C1 segment of cervical spinal cord (tissue), 14 donors: Measurements from ENCODE around the gene PLCH1.
"Not testable (repeated sequence)": the region's sequence is repeated elsewhere in the genome, so short reads cannot be mapped to it uniquely, and the experiment has no call there.

Experiments used
- DNase-seq, 14 donors: peaks; one replicate each; lab custom pipeline; 2025; lab: John Stamatoyannopoulos, UW

PLCH1 gene

DNA sequence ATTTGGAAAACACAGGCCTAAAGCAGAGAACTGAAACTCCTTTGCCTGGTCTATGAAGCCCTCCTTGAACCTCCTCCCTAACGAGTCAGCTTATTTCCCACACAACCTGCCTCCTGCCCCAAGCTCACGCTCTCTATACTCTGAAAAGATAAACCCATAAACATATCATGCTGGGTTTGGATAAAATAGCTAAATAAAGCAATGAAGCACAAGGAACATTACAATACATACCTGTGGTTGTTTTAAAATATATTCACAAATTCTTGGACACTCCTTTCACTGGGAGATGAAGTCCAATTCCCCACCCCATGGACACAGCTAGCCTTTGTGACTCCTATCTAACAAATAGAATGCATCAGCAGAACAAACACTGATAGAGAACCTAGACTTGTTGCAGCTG, 98.2 kb downstream of the PLCH1 start:
- DNase-seq = no peak

DNA sequence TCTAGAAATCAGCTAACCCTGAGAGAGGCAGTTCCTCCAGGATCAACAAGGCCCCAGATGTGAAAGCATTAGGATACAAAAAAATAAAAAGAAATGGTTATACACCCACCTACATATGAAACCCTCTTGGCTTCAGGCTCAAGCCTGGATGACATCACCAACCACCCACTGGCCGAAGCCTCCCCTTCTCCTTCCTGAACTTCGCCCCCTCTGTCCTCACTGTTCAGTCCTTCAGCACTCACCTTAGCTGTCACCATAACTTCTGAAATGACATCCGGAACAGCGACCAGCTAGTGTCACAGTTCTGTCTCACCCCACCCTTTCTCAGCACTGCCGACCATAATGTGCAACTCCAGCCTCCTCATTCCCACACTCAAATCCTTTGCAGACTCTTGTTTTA, 98.7 kb downstream of the PLCH1 start:
- no peak for DNase-seq

DNA sequence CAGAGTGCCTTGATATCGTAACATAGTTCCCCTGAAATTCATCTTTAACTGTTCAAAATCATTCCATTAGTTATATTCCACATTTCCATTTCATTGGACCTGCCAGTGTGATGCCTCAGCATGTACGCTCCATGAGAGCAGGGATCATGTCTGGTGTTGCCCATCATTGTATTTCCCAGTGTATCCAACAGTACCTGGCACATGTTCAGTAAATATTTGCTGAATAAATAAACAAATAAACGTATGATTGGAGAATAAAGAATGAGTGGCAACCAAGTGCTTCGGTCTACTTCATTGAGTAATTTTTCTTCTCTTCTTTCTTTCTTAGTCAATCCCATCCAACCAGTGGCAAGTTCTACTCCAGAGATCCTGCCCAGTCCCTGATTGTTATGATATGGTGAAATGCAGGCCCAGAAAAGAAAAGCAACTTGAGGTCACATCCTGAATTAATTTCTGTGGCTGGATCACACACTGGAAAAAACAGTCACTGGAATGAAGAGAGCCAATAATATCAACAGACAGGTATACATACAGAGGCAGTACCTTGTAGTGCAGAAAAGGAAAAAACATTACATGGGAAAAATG, 101.2 kb downstream of the PLCH1 start:
- DNase-seq = no peak

DNA sequence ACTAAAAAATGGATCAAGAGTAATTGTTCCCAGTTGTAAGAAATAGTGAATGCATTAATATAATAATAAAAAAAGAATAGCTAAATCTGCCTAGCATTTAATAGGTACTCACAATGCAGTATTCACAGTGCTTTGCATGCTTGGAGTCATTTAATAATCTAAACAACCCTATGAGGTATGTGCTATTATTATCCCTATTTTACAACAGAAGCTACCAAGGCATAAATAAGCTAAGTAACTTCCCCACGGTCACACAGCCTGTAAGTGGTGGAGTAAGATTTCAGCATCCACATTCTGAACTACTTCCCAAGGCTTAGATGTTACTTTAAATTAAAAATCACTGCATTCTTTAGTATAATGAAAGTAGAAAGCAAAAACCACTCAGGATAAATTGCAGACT, 102.9 kb downstream of the PLCH1 start:
- no peak for DNase-seq

DNA sequence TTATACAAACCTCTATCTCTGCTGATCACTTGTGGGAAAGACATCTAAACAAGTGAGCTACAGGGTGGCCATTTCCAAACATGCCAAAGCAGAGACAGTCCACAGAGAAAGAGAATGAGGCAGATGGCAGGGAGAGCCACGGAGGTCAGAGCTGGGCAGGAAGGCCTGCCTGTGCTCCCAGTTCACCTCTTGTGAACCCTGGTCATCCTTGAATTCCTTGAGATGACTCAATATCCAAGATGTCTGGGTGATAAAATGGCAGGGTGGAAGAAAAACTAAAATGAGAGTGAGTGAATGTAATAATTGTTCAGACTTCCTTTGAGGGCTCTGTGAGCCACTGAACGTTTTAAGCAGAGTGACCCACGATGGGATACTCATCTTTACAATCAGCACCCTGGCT, 104.8 kb downstream of the PLCH1 start:
- DNase-seq = no peak

DNA sequence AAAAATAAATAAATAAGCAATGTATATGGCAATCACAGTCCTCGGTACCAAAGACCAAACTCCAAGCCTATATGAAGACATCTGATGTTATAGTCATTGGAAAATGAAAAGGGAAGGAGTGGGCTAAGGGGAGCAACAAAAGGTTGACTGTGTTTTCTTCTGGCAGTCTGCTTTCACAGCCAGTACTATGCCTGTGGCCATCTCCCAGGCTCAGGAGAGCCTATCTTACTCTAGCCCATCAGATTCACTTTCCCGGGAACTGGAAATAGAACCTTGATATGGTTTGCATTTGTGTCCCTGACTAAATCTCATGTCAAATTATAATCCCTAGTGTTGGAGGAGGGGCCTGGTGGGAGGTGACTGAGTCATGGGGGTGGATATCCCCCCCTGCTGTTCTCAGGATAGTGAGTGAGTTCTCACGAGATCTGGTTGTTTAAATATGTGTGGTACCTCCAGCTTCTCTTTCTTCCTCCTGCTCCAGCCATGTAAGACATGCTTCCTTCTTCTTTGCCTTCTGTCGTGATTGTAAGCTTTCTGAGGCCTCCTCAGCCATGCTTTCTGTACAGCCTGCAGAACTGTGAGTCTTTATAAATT, 105.3 kb downstream of the PLCH1 start:
- no peak for DNase-seq

DNA sequence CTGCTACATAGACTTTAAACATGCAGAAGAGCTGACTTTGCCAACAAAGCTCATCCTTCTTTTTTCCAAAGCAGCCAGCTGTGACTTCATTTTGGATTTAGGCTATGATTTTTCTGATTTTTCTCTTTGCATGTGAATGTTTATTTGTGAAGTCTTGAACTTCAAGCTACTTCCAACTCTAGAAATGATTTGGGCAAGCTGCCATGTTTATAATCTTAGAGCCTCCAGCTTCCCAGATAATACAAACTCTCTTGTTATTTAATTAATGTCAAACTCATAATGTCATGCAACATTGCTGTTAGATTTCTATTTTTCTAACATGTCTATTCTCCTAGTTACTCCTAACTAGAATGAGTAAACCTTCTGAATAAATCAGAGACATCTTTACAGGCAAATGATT, 106.4 kb downstream of the PLCH1 start:
- not testable (repeated sequence) for DNase-seq

DNA sequence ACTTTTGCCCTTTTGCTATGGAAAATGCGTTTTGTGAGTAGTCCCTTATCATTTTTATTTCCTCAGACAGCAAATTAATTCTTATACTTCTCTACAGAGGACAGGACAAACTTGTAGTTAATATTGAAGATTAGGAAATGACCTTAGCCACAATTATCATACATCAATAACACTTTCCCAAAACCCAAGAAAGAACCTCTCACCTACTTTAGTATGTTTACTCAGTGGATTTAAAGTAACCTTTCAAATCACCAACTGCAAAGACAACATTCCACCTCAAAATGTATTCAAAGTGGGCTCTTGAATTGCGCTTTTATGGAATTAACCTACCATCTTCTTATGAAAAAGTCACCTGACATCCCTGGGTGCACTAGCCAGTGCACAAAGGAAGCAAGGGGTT, 107.3 kb downstream of the PLCH1 start:
- DNase-seq = no peak

DNA sequence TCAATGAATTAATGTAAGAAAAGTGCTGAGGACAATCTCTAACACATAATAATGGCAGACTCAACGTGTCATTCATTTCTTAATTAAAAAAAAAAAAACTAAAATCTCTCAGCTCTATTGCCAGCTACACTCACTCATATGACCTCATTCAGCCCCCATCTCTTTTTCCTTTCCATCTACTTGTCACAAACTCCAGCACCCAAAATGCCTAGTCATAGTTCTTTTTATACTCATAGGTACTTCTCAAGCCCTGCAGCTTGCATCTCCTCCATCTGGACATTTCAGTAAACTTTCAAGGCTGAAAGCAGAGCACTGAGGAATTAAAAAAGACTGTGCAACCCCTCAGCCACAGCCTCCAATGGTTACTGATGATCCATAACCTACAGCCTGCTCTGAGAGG, 109.8 kb downstream of the PLCH1 start:
- no peak for DNase-seq

DNA sequence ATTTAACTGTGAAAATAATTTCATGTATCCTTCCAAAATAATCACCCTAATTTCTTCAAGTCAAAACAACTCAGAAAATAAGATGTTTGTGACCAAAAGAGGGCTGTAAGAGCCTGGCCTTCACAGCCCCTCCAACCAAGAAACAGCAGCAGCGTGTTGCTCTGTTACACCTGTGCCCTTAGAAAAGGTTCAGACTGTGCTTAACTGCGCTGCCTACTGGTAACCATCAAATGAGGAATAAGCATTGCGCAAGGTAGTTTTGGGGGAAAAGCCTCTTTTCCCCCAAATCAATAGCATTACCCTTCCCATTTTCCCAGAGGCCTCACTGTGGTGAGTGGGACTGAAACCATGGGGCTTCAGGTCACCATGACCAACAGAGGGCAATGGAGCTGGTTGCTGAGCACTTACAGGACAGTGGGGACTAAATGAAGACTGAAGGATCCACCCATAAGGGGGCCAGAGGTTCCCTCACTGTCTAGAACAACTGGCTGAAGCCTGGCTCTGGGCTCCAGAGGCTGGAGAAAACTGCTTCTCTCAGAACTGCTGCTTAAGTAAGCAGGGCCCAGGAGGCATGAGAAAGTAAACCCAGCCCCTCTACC, 110.7 kb downstream of the PLCH1 start:
- no peak for DNase-seq

DNA sequence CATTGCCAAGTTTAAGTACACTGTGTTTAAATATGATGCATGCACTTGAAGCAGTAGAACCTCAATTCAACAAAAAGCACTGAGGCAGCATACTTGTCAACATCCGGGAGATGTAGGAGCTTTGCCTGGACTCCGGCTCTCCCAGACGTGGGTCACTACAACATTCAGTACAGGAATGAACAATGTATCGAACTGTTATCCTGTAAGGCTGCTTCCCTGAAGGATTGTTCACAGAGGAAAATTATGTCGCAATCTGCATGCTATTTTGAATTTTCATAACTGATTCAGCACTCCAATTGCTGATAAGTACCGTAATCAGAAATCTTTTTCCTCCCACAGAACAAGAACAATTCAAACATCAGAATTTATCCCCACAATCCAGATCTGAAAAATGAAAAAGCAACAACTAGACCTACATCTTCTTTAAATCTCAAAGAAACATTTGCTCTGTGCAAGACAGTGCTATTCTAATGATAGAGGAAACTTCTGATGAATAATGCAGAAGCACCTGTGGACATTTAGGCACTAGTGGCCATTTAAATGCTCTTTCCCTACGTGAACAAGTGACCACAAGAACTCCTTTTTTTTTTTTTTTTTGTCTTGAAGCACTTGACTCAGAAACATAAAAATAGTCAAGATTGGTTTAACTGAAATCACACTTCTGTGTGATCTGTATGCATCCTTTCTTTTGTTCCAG, 113.4 kb downstream of the PLCH1 start:
- no peak for DNase-seq

DNA sequence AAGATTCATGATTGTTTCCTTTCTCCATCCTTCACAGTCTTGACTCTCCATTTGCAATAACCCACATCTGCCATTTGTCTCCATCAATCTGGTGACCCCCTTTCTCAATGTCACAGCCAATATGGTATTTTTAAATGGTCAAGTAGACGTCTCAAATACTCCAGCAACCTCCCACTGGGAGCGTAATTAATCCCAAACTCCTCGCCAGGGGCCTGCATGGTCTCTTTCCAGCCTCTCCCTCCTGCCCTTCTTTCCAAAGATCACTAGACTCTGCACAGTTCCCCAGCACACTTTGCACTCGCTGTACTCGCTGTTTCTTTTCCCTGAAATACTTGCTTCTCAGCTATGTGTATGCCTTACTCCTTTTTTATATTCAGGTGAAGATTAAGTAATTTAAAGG, 115.3 kb downstream of the PLCH1 start:
- no peak for DNase-seq

DNA sequence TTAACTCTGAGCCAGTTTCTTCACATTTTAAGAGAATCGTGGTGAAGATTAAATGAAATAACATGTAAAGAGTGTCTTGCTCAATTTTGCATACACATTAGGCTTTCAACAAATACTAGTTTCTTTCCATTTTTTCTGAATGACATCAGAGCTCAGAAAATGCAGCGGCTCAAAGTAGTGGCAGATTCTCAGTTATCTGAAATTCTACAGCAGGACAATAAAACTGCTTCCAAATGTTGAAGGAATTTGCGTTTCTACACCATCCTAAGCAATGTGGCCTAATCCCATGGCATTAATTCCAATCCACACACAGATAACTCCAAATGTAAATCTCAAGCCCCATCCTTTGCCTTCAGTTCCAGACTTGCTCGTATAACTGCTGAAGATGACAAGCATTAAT, 115.8 kb downstream of the PLCH1 start:
- no peak for DNase-seq

DNA sequence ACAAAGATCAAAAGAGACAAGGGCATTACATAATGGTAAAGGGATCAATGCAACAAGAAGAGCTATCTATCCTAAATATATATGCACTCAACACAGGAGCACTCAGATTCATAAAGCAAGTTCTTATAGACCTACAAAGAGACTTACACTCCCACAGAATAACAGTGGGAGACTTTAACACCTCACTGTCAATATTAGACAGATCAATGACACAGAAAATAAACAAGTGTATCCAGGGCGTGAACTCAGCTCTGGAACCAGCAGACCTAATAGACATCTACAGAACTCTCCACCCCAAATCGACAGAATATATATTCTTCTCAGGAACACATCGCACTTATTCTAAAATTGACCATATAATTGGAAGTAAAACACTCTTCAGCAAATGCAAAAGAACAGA, 122.2 kb downstream of the PLCH1 start:
- DNase-seq = not testable (repeated sequence)

DNA sequence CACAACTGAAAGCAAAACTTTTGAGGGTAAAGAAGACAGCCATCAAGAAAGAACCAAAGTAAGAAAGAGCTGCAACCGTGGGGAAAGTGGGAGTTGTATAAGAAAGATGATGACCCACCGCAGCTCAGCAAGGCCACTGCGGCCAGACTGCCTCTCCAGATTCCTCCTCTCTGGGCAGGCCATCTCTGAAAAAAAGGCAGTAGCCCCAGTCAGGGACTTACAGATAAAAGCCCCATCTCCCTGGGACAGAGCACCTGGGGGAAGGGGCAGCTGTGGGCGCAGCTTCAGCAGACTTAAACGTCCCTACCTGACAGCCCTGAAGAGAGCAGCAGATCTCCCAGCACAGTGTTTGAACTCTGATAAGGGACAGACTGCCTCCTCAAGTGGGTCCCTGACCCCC, 124.3 kb downstream of the PLCH1 start:
- not testable (repeated sequence) for DNase-seq

DNA sequence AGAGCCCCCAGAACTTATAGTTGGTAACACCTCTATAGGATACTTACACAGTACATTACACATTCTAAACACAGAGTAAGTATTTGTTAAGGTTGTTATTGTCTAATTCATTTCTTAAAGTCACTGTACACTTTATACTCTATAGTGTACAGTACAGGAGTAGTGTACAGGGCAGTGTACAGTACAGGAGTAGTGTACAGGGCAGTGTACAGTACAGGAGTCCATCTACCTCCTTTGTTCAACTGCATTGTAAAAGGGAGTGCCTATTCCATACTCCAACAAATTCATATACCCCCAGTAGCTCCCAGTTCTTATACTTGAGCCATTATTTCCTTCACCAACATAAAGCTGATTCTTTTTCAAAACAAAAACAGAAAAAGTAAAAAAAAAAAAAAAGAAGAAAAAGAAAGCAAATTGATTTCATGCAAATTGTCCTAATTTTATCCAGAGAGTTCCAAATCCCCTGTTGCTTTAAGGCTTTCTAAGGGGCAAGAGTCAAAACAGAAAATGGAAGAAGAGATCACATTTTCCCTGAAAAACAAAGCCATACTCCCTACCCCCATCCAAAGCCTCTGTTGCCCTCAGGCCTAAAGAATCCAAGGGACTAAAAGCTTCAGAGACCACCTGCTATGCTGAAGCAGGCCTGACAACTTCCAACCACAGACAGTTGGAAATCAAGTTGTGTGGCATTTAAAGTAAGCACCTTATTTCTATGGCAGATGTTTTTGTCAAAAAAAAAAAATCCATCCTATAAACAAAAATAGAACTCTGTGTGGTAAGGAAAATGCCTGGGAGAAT, 125.6 kb downstream of the PLCH1 start:
- no peak for DNase-seq

DNA sequence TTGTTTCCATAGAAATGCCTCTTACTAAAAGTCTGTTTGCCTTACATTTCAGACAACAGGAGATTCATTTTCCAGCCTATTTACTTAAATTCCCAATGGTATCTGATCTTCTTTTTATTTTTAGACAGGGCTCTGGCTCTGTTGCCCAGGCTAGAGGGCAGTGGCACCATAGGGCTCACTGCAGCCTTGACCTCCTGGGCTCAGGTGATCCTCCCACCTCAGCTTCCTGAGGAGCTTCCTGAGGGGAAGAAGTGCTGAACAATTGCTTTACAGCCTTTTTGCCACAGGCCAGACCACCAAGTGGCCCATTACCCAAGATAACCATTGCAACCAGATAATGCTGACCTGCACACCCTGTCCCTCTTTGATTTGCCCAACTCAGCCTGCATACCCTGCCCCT, 126.3 kb downstream of the PLCH1 start:
- no peak for DNase-seq

DNA sequence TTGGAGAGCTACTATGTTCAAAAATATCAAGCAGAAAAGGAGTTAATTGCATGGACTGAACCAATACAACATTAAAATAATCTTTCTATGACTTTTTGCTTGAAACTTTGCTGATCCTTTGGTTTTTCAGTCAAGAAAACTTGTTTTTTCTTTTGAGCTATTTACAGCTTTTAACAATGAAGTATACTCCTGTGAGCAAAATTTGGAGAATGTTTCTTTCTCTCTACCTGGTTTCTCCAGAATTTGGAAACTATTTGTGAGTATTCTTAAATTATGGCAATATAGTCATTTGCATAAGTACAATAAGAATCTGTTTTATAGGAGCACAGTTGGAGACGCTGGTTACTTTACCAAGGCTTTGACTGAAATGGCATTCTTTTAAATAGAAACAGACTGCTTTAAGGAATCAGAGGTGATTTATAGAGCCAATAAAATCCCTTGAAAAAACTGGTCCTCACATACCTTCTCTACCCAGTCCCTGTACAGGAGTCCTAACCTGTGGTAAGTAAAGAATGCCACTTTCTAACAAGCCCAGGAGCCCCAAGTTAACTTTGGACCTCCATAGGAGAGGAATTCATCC, 127.4 kb downstream of the PLCH1 start:
- DNase-seq = no peak

DNA sequence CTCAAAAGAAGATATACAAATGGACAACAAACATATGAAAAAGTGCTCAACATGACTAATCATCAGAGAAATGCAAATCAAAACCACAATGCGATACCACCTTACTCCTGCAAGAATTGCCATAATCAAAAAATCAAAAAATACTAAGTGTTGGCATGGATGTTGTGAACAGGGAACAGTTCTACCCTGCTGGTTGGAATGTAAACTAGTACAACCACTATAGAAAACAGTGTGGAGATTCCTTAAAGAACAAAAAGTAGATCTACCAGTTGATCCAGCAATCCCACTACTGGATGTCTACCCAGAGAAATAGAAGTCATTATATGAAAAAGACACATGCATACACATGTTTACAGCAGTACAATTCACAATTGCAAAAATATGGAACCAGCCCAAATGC, 129.7 kb downstream of the PLCH1 start:
- DNase-seq = not testable (repeated sequence)

DNA sequence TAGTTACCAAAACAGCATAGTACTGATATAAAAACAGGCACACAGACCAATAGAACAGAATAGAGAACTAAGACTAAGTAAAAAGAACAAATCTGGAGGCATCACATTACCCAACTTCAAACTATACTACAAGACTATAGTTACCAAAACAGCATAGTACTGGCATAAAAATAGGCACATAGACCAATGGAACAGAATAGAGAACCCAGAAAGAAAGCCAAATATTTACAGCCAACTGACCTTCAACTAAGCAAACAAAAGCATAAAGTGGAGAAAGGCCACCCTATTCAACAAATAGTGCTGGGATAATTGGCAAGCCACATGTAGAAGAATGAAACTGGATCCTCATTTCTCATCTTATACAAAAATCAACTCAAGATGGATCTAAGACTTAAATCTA, 130.5 kb downstream of the PLCH1 start:
- not testable (repeated sequence) for DNase-seq

DNA sequence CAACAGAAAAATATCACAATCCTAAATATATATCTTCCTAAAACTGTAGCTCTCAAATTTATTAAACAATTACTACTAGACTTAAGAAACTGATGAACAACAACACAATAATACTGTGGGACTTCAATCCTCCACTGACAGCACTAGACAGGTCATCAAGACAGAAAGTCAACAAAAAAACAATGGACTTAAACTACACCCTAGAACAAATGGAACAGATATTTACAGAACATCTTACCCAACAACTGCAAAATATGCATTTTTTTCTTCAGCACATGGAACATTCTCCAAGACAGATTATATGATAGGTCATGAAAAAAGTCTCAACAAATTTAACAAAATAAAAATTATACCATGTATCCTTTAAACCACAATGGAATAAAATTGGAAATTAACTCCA, 133.4 kb downstream of the PLCH1 start:
- DNase-seq = no peak

DNA sequence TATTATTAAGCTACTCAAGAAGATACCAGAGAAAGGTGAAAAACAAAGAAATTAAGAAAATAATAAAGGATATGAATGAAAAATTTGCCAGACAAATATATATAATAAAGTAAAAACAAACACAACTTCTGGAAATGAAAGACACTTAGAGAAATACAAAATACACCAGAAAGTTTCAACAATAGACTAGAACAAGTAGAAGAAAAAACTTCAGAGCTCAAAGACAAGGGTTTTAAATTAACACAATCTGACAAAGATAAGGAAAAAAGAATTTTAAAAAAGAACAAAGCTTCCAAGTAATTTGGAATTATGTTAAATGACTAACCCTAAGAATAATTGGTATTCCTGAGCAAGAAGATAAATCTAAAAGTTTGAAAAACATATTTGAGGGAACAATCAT, 135.3 kb downstream of the PLCH1 start:
- no peak for DNase-seq
